Testis (tissue), 2 donors: ENCODE data around the gene SPRN.

Source experiments
- CTCF ChIP-seq, 3 experiments: fragments of 450-650 bp in 2 of 3; fragments of 200-600 bp in 1 of 3; sonication (generic) in 1 of 3; IDR thresholded peaks; one replicate each; pipeline ENCODE4 v1.5.1; 2016 to 2019; ENCODE audit warnings: antibody characterized with exemption in 3 of 3, mild to moderate bottlenecking in 2 of 3, moderate library complexity in 1 of 3
- POLR2A ChIP-seq: fragments of 450-650 bp; IDR thresholded peaks from one replicate; pipeline ENCODE4 v1.6.1; 2017; ENCODE audit warnings: antibody characterized with exemption, mild to moderate bottlenecking, moderate library complexity

- TF ChIP-seq CTCF (IDR thresholded peaks at IDR 0.05), result no peak
- TF ChIP-seq POLR2A, result no peak
Measured at GRCh38 chr10:133396035-133396624, 28.3 kb downstream of the SPRN start.
